NCI-H460 (cell line): Measurements from ENCODE around the gene WBP1. TPM values are rescaled to one million over a fixed set of nuclear protein-coding genes. Genes with fewer than 3 reads are reported as not detected.
"Not testable (repeated sequence)": the region's sequence is repeated elsewhere in the genome, so short reads cannot be mapped to it uniquely, and the experiment has no call there.

Experiments
- DNase-seq: peaks from one replicate; pipeline ENCODE4 v3.0.0-alpha.2; 2016; ENCODE audit warnings: low read depth; ENCODE audit errors: extremely low read depth
- total RNA-seq: library from RNA; depleted of rRNA; stranded (reverse); fragments of >200 nt; shearing (Covaris generic); gene quantifications from 2 replicates; pipeline ENCODE4 v1.2.3, GENCODE V29; 2014

The WBP1 gene
- total RNA-seq, 1 experiment from 2014 or later, result 44.2 TPM

DNA sequence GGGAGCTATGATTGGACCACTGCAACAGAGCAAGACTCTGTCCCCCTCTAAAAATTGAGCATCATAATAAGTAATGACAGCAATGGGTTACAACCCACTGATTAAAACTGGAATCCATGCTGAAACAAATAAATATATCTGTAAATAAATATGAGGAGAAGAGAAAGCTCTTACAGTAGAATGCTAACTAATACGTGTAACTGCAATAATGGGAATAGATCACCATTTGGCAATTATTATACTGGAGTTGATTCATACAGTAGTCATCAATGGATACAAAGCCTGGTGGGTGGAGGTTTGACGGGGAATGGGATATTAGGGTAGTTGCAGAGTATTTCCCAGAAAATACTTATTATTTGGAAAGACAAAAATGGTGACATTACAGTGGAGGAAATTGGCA is 9.5 kb upstream of the WBP1 start:
- DNase-seq, result no peak

DNA sequence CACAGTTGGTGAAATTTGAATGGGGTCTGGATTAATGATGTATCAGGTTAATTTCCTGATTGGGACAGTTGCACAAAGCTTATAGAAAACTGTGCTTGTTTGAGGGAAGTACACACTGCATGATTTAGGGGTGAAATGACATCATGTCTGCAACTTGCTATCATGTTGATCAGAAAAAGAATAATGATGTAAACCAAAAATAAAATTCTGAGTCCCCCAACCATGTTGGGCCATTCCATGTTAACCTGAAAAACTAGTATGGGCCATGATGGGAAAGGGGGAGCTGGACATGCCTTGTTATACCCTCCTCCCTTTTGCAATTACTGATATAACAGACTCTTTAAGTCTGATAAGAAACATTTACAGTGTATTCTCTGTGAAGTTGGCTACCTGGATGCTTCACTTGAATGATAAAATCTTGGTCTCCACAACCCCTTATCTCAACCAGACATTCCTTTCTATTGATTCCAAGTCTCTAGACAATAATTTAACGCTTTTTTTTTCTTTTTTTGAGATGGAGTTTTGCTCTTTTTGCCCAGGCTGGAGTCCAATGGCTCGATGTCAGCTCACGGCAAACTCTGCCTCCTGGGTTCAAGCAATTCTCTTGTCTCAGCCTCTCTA is 7.6 kb upstream of the WBP1 start:
- no peak for DNase-seq

DNA sequence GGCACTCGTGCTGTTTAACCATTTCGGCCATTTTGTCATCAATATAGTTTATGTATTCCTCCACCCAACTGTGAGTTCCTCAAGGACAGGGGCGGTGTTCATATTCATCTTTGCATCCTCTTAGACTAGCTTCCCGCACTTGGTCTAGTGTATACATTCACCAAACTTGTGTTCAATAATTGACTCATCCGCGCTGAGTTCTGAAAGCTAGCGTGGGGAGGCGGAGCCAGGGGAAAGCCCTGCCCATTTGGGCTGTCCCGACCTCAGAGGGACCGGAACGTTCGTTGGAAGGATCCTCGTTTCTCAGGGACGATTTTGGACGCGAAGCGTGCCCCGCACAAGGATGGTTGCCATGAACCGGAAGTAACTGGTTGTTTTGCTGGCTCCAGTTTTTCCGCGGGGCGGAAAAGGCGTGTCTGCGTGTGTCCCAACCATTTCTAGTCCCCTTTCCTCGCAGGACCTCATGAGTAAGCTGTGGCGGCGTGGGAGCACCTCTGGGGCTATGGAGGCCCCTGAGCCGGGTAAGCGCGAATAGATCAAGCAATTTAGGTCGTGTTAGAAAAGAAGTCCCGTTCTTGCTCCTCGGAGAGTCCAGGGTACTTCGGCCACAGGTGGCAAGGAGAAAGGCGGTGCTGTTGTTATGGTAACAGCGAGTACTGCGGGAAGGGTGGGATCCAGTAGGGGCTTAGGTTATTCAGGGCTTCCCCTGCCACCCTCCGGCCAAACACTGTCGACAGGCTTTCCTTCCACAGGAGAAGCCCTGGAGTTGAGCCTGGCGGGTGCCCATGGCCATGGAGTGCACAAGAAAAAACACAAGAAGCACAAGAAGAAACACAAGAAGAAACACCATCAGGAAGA is 3.4 kb upstream of the WBP1 start, which contains the start of gene INO80B:
Gene INO80B, plus strand, starts transcription at position 434 of the 858 bp plus-strand sequence. Its CDS starts 30 bp downstream, at position 464.
- peak; percentile 98 for DNase-seq

DNA sequence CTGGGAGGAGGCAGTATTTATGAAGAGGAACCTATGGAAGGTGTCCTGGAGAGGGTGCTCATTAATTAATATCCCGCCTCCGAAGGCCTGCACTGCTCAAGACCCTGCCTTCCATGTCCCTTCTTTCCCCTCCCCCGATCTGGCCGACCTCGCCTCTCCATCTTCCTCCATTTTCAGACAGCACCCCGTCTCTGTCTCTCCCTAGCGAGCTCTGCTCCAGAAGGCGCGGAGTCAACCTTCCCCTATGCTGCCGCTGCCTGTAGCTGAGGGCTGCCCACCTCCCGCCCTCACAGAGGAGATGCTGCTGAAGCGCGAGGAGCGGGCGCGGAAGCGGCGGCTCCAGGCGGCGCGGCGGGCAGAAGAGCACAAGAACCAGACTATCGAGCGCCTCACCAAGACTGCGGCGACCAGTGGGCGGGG is 1.1 kb upstream of the WBP1 start:
- DNase-seq, result no peak

DNA sequence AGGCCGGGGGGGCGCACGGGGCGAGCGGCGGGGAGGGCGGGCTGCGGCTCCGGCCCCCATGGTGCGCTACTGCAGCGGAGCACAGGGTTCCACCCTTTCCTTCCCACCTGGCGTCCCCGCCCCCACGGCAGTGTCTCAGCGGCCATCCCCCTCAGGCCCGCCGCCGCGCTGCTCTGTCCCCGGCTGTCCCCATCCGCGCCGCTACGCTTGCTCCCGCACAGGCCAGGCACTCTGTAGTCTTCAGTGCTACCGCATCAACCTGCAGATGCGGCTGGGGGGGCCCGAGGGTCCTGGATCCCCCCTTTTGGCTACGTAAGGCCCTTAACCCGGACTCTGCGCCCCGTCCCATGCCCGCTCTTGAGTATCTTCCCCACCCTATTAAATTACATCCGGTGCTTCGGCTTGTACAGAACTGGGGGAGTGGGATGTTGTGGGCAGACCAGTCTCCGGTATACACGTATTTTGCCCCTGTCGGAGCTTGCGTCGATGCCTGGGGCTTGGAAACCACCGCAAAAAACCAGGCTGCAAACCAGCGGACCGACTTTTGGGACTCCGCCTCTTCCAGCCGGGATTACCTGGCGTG is 598 bp upstream of the WBP1 start:
- DNase-seq, result no peak

DNA sequence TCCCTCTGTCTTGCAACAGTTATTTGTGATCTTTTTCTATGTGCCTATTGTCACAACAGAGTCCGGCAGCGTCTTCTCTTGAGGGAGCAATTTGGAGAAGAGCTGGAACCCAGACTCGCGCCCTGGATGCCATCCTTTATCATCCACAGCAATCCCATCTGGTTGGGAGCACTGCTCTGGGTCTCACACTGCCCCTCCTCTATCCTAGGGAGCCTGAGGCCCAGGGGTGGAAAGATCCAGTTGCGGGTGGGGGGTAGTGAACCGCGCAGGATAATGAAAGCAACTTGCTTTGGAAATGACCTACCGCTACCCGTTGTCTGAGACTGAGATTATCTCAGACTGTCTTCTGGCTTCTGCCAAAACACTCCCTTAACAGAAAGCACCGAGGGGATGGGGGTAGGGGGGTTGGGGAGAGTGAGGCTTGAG is 713 bp downstream of the WBP1 start:
- DNase-seq, result no peak

DNA sequence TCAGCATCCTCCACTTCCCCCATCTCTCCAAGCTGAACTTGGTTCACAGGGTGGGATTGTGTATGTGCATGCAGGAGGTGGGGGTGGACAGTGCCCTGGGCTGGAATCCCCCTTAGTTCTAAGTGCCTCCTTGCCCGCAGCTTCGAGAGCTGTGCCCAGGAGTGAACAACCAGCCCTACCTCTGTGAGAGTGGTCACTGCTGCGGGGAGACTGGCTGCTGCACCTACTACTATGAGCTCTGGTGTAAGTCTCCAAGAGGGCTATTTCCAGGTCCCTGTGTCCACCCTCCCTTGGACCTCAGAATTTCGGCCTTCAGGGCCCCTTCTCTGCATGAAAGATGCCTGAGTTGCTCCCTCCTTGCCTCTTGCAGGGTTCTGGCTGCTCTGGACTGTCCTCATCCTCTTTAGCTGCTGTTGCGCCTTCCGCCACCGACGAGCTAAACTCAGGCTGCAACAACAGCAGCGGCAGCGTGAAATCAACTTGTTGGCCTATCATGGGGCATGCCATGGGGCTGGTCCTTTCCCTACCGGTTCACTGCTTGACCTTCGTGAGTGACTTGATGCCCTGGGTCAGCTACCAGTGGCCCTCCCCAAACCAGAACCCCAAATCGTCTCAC is 1.4 kb downstream of the WBP1 start:
- not testable (repeated sequence) for DNase-seq

DNA sequence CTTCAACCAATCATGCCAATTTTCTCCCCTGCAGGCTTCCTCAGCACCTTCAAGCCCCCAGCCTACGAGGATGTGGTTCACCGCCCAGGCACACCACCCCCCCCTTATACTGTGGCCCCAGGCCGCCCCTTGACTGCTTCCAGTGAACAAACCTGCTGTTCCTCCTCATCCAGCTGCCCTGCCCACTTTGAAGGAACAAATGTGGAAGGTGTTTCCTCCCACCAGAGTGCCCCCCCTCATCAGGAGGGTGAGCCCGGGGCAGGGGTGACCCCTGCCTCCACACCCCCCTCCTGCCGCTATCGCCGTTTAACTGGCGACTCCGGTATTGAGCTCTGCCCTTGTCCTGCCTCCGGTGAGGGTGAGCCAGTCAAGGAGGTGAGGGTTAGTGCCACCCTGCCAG is 1.9 kb downstream of the WBP1 start:
- not testable (repeated sequence) for DNase-seq

DNA sequence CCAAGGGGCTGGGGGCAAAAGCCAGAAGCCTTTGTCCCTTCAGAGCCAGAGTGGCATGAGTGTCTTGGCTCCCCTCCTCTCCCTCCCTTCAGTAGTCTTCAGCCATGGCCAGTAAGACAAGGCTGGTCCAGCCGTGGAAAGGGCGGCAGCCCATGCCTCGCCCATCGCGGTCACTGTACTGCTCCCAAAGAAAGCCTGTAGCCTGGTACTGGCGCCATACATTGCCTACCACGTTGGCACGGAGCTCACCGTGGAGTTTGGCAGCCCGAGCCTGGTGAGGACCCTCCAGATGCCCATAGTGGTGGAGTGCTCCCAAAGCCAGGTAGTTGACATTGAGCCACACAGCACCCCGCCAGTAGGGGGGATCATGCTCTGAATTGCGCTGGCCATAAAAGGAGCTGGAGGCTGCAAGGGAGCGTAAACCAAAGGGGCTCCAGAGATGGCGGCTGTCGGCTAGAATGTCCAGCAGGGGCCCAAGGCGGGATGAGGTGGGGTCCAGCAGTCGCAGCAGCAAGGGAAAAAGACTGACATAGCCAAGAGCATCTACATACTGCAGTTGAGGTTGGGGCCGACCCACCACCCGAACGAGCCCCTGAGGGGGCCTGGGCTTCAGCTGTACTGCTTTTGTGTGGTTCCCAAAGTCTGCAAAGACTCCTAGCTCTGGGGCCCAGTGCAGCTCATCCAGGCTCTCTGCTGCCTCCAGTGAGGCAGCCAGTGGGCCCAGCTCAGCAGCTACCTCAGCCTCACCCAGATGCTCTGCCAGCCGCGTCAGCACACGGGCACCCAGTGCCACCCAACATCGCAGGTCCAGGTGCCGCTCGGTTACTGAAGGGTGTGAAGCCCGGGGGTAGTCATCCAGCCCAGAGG is 3.2 kb downstream of the WBP1 start:
- no peak for DNase-seq

DNA sequence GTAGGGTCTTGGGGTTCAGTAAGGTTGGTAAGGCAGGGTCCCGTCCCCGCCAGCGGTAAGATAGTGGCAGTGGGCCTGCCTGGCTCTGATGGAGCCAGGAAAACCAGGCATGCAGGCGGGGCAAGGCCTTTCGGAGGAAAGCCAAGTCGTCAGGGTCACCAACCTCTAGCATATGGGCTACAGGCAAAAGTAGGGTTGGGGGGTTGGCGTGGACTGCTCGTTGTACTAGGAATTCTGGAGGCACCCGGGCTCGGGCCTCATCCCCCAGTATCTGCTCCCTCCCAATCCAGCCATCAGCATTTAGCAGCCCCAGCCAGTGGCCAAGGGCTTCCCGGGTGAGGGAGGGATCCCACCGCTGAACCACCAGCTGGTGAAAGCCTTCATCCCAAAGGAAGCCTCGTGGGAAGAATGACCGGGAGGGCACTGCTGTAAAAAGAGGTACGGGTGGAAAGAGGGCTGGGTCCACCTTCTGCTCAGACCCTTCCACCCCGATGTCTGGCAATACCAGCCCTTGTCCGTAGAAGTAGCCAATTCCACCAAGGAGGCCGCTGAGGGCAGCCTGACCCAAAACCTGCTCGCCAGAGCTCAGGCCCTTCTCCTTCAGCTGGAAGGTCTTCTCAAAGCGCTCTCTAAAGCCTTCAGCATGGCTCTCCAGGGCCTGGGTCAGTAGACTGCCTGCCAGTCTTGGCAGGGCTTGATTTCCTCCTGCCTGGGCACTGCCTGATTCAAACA is 4.0 kb downstream of the WBP1 start:
- no peak for DNase-seq

DNA sequence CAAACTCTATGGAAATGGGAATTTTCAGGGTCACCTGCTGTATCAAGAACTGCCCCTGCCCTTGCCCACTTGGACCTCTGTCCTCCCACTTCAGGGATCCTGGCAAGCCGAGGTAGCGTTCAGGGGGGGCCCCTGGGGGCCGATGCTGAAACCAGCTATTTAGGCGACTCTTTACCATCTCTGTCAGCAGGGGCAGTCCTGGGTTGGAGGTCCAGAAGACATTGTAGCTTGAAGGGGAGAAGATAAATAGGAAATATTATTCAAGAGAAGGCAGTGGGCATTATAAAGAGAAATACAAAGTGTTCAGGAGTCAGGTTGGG is 4.5 kb downstream of the WBP1 start:
- no peak for DNase-seq

DNA sequence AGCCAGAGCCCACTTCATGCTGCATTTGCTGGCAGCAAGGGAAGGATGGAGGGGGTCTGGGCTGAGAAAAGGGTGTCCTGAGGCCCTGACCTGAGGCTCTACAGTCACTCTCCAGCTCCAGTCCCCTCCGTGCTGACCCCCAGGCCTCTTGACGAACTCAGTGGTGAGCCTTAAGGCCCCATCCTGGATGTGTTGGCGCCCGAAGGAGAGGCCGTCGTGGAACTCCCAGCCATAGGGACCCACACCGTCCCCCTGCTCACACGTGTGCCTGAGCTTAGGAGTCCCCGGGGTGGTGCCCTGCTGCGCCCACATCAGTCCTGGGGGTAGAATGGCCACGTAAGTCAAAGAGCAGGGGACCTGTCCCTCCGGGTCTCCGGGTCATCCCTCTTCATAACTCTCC is 6.2 kb downstream of the WBP1 start:
- no peak for DNase-seq

DNA sequence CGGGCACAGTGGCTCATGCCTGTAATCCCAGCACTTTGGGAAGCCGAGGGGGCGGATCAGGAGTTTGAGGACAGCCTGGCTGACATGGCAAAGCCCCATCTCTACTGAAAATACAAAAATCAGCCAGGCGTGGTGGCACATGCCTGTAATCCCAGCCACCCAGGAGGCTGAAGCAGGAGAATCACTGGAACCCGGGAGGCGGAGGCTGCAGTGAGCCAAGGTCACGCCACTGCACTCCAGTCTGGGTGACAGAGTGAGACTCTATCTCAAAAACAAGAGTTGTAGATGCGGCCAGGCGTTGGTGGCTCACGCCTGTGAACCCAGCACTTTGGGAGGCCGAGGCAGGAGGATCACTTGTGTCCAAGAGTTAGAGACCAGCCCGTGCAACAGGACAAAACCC is 12.5 kb downstream of the WBP1 start:
- not testable (repeated sequence) for DNase-seq

DNA sequence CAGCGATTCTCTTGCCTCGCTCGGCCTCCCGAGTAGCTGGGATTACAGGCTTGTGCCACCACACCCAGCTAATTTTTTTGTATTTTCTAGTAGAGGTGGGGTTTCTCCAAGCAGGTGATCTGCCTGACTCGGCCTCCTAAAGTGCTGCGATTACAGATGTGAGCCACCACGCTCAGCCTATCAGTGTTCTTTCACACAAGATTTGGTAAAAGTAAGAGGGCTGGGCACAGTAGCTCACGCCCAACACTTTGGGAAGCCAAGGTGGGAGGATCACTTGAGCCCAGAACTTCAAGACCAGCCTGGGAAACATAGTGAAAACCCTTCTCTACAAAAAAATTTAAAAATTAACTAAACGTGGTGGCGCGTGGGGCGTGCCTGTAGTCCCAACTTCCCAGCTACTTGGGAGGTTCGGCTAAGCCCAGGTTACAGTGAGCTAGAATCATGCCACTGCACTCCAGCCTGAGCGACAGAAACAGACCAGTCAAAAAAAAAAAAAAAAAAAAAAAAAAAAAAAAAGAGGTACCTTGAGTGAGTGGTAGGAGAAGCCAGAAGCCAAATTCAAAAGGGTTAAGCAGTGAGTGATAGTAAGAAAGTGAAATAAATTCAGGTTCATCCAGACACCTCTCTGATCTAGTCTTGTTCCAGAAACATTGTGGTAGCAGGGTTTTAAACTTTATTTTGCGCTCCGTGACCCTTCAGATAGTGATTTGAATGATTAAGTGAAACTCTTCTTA is 13.3 kb downstream of the WBP1 start:
- no peak for DNase-seq

DNA sequence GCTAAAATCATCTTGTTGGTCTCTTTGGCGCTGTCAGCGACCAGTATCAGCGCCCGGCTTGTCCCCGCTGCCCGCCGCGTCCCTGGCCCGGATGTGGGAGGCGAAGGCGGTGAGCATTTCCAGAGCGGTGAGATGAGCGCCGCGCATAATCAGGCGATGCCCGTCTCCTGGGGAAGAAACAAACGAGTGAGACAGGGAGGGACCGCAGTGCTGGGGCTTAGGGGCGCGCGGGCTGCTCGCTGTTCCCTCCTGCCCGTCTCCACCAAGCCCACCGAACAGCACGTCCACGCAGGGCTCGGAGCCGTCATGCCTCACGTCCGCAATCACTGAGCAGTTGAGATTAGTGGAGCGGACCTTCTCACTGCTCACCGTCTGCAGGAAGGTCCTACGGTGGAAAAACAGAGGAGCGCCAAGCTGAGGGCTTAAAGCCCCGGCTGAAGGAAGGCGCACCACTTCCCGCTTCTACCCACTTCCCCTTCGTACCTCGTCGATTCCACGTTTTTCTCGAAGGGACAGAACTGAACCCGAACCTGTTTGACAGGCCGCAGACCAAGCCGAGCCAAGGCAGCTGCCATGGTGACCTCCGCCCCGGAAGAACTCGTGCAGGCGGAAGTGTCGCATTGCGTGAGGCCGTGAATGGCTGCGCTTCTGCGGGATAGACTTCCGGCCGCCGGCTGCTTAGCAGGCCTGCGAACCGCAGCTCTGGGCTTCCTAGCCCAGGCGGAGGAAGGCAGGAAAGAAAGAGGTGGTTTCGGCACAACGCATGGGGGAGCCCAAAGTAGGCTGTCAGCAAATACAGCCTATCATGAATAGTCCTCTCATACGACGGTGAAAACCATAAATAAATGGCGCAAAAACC is 14.1 kb downstream of the WBP1 start, which contains the start of gene MRPL53:
Gene MRPL53, minus strand, starts transcription at position 595 of the 859 bp plus-strand sequence. Its CDS starts 20 bp downstream, at position 575.
- peak; percentile 91 for DNase-seq

DNA sequence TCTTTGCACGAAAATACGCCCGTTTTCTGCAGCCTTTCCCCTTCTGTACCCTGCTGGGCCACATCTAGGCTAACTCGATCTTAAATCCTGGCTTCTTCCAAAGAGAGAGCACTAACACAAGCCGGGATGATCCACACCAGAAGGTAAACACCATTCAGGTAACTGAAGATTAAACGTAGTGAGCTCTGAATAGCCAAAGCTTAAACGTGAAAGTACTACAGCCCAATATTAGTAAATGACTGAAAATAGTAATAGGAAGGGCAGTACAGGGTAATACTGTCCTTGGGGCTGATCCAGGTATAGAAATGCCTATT is 14.7 kb downstream of the WBP1 start:
- no peak for DNase-seq

DNA sequence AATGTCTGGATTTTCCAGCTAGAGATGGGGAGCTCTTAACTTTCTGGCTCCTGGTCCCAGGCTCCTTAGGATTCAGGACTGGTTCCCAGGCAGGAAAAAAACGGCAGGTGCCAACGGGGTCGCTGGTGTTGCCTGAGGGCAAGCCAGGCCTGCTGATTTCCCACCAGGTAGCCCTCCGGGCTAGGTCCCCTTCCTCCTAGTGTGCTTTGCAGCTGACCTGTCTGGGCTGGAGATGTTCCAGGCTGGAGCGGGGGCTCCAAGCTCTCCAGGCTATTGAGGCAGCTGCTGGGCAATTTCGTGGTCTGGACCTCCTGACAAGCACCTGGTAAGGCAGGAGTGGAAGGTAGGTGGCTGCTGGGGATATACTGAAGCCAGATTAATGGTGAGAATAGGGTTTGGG is 16.2 kb downstream of the WBP1 start:
- DNase-seq, result no peak

DNA sequence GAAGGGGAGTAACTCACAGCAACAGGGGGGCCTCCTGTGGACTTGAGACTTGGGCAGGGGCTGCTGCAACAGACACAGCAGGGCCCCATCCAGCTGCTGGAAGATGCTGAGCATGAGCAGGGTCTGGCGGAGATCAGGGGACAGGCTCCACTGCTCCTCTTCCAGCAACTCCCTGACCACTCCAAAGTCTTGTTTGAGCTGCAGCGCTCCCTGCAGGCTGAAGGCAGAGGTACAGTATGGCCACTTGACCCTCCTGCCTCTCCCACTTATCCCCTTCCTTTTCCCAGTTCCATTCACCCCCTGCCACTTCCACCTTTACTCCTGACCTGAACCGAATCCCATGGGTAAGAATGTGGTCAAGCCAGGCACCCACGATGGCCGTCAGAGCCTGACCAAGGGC is 16.7 kb downstream of the WBP1 start:
- DNase-seq, result no peak
